SK-N-MC (cell line): Measurements from ENCODE around the gene HOMER2.
"Not testable (repeated sequence)": the region's sequence is repeated elsewhere in the genome, so short reads cannot be mapped to it uniquely, and the experiment has no call there.

Experiments used
- EZH2 ChIP-seq: fragments of 200-600 bp; sonication (generic); IDR thresholded peaks from one replicate; pipeline ENCODE4 v1.6.1; 2017; ENCODE audit warnings: antibody characterized with exemption
- POLR2AphosphoS5 ChIP-seq: IDR thresholded peaks from 2 replicates; pipeline ENCODE4 v1.6.1; 2012; ENCODE audit warnings: mild to moderate bottlenecking, low read depth, low read length, borderline replicate concordance

GRCh38 chr15:82865981-82866380, 86.5 kb downstream of the HOMER2 start:
- not testable (repeated sequence) for TF ChIP-seq POLR2AphosphoS5, EZH2
